Kidney glomerular epithelial cell (primary cell): ENCODE results near the gene PRKAR1B.
"Not testable (repeated sequence)": the region's sequence is repeated elsewhere in the genome, so short reads cannot be mapped to it uniquely, and the experiment has no call there.

Experiments
- DNase-seq: peaks from one replicate; lab custom pipeline; 2025; lab: John Stamatoyannopoulos, UW

Gene PRKAR1B

GRCh38 chr7:756928-757560 is 30.0 kb upstream of the PRKAR1B start:
- DNase-seq = no peak

DNA sequence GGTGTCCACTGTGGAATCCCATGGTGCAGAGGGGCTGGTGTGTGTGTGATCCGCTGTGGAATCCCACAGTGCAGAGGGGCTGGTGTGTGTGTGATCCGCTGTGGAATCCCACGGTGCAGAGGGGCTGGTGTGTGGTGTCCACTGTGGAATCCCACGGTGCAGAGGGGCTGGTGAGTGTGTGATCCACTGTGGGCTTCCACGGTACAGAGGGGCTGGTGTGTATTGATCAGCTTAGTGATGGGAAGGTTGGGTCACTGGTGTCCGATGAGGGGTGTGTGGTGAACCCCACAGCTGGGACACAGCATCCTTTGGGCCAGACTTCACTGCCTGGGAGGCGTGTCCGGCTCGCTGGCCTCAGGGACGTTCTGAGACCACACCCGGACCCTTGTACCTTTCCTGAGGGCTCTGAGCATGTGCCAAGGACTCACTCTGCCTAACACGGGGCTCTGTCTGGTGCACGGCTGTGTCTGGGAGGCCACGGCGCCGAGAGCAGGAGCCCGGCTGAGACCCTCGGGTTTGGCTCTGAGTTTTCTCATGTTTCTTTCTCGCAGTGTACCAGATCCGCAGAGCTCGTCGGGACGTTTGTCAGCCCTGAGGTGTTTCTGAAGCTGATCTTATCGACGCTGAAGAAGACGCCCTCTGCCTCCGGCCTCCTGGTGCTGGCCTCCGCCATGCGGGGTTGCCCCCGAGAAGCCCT is 29.3 kb upstream of the PRKAR1B start:
- no peak for DNase-seq

DNA sequence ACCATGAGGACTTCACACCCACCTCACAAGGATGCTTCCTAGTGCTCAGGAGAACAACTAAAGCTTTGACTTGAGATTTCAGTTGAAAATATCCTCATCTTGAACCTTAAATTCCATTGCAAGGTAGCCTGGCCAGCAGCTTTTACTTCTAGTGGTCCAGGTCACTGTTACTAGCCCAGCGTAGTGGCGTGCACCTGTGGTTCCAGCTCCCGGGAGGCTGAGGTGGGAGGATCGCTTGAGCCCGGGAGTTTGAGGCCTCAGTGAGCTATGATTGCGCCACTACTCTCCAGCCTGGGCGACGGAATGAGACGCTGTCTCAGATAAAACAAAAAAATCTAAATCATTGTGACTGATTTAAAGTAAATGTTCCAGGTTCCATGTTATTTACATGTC is 28.3 kb upstream of the PRKAR1B start:
- no peak for DNase-seq

- no peak for DNase-seq
These were observed 27.7 kb upstream of the PRKAR1B start for GRCh38 chr7:754531-755412.

DNA sequence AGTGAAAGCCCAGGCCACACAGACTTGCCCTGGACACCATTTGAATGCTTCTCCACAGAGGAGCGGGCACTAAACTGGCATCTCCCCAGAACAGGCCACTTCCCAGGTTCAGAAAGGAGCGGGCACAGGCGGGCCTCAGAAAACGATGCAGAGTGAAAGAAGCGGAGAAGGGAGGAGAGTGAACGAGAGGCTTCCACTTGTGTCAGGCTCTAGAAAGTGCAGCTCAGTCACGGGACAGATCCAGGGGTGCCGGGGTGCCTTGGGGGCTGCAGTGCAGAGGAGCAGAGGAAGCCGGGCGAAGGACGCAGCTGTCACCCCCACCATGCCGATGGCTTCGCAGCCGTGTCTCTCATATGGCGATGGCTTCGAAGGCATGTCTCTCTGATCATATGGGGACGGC is 26.1 kb upstream of the PRKAR1B start:
- no peak for DNase-seq

DNA sequence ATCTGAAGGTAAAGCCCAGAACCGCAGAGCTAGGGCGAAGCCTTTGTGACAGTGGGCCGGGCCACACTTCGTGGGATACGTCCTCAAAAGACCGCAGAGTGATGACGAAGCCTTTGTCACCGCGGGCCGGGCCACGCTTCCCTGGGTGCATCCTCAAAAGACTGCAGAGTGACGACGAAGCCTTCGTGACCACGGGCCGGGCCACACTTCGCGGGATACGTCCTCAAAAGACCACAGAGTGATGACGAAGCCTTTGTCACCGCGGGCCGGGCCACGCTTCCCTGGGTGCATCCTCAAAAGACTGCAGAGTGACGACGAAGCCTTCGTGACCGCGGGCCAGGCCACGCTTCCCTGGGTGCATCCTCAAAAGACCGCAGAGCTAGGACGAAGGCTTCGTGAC is 25.2 kb upstream of the PRKAR1B start:
- DNase-seq = not testable (repeated sequence)

GRCh38 chr7:751826-752225 is 24.7 kb upstream of the PRKAR1B start:
- DNase-seq = no peak

DNA sequence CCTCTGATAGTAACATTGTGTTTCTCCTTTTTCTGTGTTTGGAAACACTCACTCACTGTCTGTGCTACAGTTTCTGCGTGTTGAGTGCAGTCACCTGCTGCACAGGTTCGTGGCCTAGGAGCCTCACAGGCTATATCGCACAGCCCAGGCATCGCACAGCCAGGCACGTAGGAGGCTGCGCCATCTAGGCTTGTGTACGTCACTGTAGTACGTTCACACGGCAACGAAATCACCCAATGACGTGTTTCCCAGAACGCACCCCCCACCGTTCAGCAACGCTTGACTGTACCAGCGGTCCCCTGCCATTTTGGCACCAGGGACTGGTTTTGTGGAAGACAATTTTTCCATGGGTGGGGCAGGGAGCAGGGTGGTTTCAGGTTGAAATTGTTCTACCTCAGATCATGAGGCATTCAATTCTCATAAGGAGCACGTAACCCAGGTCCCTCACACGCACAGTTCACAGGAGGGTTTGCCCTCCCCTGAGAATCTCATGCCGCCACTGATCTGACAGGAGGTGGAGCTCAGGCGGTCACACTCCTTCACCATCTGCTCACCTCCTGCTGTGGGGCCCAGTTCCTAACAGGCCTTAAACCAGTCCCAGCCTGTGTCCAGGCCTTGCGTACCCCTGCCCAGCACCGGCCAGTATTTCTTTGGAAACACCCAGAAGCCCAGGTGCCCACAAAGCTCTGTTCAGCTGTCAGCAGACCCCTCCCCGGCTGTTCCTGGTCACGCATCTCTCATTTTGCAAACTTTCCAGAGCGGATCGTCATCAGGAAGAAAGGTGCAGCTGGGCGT is 23.2 kb upstream of the PRKAR1B start:
- DNase-seq = no peak

GRCh38 chr7:749140-749551 is 22.1 kb upstream of the PRKAR1B start:
- no peak for DNase-seq

DNA sequence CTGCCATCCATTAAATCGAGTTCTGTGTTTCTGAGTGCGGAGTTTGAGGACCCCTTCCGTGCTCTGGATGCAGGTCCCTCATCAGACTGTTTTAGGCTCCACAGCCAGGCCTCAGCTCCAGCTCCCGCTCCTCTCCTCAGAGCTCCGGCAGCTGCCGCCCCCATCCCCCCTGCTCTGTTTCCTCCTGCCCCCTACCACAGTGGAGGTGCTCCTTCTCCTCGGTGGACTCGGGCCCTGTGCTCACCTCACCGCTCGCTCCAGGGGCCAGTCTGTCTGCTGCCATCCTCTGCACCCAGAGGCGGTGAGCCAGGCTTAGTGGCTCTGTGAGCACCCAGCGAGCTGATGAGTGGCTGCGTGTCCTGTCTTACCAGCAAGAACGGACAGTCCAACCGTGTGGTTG is 21.4 kb upstream of the PRKAR1B start:
- no peak for DNase-seq

DNA sequence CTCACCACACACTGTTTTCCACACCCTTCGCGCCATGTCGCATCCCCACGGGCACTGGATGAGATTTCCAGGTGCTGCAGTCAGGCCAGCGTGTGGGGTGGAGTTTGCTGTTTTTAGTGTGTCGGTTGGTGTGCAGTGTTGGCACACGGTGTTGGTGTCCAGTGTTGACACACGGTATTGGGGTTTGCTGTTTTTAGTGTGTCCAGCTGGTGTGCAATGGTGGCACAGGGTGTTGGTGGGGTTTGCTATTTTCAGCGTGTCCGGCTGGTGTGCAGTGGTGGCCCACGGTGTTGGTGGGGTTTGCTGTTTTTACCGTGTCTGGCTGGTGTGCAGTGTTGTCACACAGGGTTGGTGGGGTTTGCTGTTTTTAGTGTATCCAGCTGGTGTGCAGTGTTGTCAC is 20.1 kb upstream of the PRKAR1B start:
- DNase-seq = no peak

DNA sequence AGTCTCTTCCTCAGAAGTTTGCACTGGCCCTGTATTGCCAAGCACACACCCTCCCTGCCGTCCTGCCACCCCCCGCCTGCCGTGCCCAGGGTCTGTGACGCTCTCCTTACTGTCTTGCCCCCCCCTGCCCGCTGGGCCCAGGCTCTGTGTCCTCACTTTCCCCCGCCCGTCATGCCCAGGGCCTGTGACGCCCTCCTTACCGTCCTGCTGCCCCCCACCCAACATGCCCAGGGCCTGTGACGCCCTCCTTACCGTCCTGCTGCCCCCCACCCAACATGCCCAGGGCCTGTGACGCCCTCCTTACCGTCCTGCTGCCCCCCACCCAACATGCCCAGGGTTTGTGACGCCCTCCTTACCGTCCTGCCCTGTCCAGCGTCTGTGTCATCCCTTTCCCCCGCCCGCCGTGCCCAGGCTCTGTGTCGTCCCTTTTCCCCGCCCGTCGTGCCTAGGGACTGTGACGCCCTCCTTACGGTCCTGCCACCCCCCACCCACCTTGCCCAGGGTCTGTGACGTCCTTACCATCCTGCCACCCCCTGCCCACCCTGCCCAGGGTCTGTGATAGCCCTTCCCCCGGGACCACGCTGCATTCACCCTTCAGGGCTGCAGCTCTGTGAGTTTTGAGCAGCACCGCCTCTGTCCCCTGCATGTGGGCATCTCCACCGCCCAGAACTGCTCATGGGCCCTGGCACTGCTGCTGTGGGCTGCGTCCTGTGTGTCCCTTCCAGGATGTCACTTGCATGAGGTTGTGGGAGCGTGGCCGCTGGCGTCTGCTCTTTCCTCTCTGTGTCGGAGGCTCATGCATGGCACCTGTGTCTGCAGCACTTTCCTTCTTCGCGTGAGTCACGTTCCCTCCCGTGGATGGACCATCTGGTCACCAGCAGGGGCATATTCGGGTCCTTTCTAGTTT is 19.3 kb upstream of the PRKAR1B start:
- DNase-seq = no peak

GRCh38 chr7:745431-746154 is 18.5 kb upstream of the PRKAR1B start:
- no peak for DNase-seq

- DNase-seq = no peak
These were observed 17.9 kb upstream of the PRKAR1B start for GRCh38 chr7:744854-745430.

- DNase-seq = not testable (repeated sequence)
These were observed 17.0 kb upstream of the PRKAR1B start for GRCh38 chr7:744128-744520.

- not testable (repeated sequence) for DNase-seq
These were observed 16.5 kb upstream of the PRKAR1B start for GRCh38 chr7:743341-744127.

DNA sequence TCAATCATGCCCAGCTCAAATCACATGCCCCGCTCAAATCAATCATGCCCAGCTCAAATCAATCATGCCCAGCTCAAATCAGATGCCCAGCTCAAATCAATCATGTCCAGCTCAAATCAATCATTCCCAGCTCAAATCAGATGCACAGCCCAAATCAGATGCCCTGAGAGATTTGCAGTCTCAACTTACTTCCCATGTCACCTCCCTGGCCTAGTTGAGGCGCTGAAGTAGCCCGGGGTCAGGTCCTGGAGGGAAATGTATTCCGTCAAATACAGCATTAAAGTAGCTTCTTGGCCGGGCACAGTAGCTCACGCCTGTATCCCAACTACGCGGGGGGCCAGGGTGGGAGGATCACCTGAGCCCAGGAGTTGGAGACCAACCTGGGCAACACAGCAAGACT is 15.7 kb upstream of the PRKAR1B start:
- DNase-seq = no peak

GRCh38 chr7:741850-742249 is 14.8 kb upstream of the PRKAR1B start:
- no peak for DNase-seq

- no peak for DNase-seq
These were observed 14.2 kb upstream of the PRKAR1B start for GRCh38 chr7:741191-741671.
